ENCODE measurements around the gene PEX10.

The PEX10 gene

DNA sequence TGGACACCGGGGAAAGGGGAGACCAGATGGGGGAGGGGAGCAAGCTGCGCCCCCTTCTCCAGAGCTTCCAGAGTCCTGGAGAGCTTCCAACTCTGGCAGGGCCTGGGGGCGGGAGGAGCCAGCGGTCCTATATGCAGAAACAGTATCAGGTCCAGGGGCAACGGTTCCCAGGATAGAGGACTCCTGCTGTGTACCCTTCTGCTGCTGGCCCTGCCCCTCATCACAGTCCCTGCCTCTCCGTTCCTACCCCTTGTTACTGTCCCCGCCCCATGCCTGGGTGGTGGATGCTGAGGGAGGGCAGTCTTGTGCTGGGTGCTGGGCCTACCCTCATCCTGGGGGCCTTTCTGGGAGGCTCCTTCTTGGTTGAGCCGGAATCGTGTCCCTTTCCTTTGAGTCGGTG is 19.2 kb upstream of the PEX10 start:
- DNase-seq (ENCODE audit: insufficient read length, low spot score): no peak
- no peak for FAIRE-seq
- TF ChIP-seq, protein P1, sequence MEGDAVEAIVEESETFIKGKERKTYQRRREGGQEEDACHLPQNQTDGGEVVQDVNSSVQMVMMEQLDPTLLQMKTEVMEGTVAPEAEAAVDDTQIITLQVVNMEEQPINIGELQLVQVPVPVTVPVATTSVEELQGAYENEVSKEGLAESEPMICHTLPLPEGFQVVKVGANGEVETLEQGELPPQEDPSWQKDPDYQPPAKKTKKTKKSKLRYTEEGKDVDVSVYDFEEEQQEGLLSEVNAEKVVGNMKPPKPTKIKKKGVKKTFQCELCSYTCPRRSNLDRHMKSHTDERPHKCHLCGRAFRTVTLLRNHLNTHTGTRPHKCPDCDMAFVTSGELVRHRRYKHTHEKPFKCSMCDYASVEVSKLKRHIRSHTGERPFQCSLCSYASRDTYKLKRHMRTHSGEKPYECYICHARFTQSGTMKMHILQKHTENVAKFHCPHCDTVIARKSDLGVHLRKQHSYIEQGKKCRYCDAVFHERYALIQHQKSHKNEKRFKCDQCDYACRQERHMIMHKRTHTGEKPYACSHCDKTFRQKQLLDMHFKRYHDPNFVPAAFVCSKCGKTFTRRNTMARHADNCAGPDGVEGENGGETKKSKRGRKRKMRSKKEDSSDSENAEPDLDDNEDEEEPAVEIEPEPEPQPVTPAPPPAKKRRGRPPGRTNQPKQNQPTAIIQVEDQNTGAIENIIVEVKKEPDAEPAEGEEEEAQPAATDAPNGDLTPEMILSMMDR (IDR thresholded peaks at IDR 0.05; ENCODE audit: insufficient read depth, missing control alignments): no peak

DNA sequence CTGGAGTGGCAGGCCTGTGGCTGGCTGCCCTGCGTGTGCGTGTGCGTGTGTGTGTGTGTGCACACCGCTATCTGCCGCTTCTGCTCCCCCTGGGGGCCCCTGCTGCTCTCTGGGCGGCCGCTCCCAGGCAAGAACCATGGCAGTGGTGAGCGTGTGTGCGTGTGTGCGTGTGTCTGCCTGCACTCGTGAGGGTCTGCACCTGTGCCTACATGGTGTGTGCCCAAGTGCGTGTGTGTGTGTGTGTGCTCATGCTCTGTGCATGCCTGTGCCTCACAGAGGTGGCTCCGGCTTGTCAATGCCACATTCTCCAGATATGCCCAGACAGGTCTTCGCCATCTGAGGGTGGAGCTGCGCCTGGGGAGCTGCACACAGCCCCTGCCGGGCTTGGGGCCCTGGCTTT is 18.7 kb upstream of the PEX10 start:
- FAIRE-seq: no peak
- no peak for DNase-seq (ENCODE audit: insufficient read length, low spot score)
- TF ChIP-seq, protein P1 (IDR thresholded peaks at IDR 0.05; ENCODE audit: insufficient read depth, missing control alignments): no peak

DNA sequence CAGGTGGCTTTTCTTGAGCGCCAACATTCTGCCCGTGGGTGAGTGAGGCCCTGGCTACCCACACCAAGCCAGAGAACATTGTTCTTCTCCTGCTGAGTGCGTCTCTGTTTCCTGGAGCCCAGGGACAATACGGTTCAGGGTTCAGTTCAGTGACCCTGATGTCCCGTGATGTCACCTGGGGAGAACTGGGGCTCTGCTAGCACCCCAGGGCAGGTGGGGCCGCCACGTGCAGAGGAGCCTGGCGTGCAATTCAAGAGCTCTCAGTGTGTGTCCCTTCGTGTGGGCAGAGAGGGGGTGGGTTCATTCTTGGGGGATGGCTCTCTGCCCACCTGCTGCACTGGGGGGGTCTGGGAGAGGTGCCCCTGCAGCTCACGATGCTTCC is 18.2 kb upstream of the PEX10 start:
- no peak for FAIRE-seq
- DNase-seq (ENCODE audit: insufficient read length, low spot score): no peak
- TF ChIP-seq, protein P1 (IDR thresholded peaks at IDR 0.05; ENCODE audit: insufficient read depth, missing control alignments): no peak

DNA sequence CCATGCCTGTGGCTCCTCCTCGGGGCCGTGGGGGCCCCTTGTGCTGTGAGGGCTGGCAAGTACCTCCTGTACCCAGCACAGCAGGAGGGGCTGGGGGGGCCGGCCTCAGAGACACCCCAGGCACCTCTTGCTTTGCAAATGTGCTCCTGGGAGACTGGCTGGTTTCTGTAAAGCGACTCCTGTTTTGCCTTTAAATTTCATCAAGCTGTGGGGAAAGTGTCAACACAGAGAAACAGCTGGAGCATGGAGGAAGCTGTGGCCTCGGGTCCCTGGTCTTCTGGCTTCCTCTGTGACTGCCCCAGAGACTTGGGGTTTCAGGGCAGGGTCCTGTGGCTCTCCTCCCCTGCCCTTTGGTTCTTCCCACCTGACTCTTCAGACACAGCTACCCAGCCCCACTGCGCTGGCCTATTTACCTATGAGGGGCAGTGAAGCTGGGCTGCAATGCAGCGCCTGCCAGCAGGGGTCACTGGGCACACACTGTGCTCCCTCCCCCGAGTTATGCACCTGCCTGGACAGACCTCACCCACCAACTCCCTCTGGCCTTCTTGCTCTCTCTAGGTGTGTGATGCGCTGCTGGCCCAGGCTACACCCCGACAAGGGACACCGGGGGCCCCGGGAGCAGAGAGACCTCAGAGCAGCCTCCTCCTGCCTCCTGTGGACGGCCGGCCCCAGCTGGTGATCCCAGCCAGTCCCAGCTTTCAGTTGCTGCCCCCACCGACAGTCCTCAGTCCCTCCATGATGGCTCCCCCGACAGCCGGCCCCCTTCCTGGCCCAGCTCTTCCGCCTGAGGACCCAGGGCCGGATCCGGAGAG is 17.6 kb upstream of the PEX10 start:
- no peak for DNase-seq (ENCODE audit: insufficient read length, low spot score)
- no peak for FAIRE-seq
- TF ChIP-seq, protein P1 (IDR thresholded peaks at IDR 0.05; ENCODE audit: insufficient read depth, missing control alignments): peak; percentile 5

DNA sequence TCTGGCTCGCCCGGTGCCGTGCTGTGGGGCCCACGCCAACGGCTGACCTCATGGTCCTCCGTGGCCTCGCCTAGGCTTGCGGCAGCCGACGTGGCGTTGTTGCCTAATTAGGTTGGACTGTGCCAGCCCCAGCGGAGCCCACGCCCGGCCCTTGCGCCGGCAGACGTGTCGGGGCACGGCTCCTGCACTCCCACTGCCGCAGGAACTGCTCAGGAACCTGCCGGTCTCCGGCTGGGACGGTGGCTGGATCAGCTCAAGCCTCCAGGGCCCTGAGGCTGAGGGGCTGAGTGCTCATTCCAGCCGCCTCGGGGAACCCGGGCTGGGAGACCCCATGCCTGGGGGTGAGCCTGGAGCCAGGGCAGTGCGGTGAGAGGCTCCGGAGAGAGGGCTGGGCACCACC is 16.1 kb upstream of the PEX10 start:
- FAIRE-seq: no peak

DNA sequence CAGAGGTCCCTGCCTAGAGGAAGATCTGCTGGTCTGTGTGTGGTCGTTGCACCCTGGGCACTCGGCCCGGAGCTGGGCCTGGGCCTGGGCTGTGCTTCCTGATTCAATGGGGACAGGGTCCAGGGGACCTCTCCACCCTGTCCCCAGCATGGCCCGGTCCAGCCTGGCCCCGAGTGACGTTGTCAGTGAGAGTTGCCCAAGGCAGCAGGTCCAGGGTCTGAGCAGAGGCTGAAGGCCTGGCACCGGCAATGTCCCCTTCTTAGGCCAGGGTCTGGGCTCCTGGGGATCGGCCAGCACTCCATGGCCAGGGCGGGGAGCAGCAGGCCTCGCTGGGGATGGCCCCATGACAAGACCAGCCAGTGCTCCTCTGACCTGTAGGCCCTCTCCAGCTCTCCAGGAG is 15.6 kb upstream of the PEX10 start:
- FAIRE-seq: no peak
- no peak for DNase-seq (ENCODE audit: insufficient read length, low spot score)
- TF ChIP-seq, protein P1 (IDR thresholded peaks at IDR 0.05; ENCODE audit: insufficient read depth, missing control alignments): no peak

More for the DNA sequence above, 16.1 kb upstream of the PEX10 start:
- no peak for DNase-seq (ENCODE audit: insufficient read length, low spot score)
- TF ChIP-seq, protein P1 (IDR thresholded peaks at IDR 0.05; ENCODE audit: insufficient read depth, missing control alignments): no peak

DNA sequence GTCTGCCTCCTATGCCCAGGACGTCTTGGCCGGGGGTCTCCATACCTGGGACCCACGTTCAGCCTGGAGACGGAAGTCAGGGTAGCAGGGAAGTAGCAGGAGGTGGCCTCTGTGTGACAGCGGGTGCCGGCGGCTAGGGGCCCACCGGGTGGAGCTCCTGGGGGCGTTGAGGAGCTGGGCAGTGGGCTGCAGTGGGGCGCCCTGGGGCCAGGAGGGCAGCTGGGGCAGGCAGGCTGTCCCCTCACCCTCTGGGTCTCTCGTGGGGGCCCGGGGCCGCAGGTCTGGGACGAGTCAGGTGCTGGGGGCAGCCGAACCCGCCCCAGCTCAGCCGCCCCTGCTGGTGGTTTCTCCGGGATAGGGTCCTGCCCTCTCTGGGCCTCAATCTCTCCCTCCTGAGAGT is 14.7 kb upstream of the PEX10 start:
- TF ChIP-seq, protein P1 (IDR thresholded peaks at IDR 0.05; ENCODE audit: insufficient read depth, missing control alignments): no peak
- DNase-seq (ENCODE audit: insufficient read length, low spot score): no peak
- FAIRE-seq: no peak

Measured in D721Med (cell line).